OCI-LY3 (cell line): ENCODE data around the gene LRP3.

Source experiments
- CTCF ChIP-seq: fragments of 200-600, 300-600 bp; sonication (generic); IDR thresholded peaks from 2 replicates; pipeline ENCODE4 v1.5.1; 2014; ENCODE audit warnings: antibody characterized with exemption, low read length, low read depth
- EZH2phosphoT487 ChIP-seq: fragments of 200-600 bp; shearing (Covaris generic); IDR thresholded peaks from 2 replicates; pipeline ENCODE4 v1.6.1; 2018; ENCODE audit warnings: antibody characterized with exemption, mixed run types, low read depth

- TF ChIP-seq CTCF: no peak
- TF ChIP-seq EZH2phosphoT487: no peak
These were observed 41.8 kb downstream of the LRP3 start for GRCh38 chr19:33235996-33236350.
